Stimulated activated naive CD4-positive, alpha-beta T cell (primary cell): Measurements from ENCODE around the gene ERN1.

Source experiments
- DNase-seq, 6 experiments: peaks; one replicate each; lab custom pipeline; 2025; lab: John Stamatoyannopoulos, UW

The ERN1 gene

GRCh38 chr17:64109400-64109799 lies 20.5 kb downstream of the ERN1 start:
- no peak for DNase-seq

- no peak for DNase-seq
Measured at GRCh38 chr17:64107500-64108236, 22.3 kb downstream of the ERN1 start.

- no peak for DNase-seq
Measured at GRCh38 chr17:64106918-64107317, 23.0 kb downstream of the ERN1 start.

GRCh38 chr17:64103391-64104364 lies 26.3 kb downstream of the ERN1 start:
- no peak for DNase-seq

GRCh38 chr17:64102627-64103390 lies 27.1 kb downstream of the ERN1 start:
- DNase-seq = no peak

GRCh38 chr17:64099543-64099942 lies 30.4 kb downstream of the ERN1 start:
- no peak for DNase-seq

GRCh38 chr17:64097196-64097936 lies 32.6 kb downstream of the ERN1 start:
- DNase-seq = no peak

- DNase-seq = no peak
Measured at GRCh38 chr17:64096037-64096436, 33.9 kb downstream of the ERN1 start.

GRCh38 chr17:64095144-64095882 lies 34.6 kb downstream of the ERN1 start:
- DNase-seq = no peak

GRCh38 chr17:64094412-64094811 lies 35.5 kb downstream of the ERN1 start:
- no peak for DNase-seq

GRCh38 chr17:64092952-64093451 lies 36.9 kb downstream of the ERN1 start:
- DNase-seq = no peak

- DNase-seq = no peak
Measured at GRCh38 chr17:64092113-64092512, 37.8 kb downstream of the ERN1 start.

- no peak for DNase-seq
Measured at GRCh38 chr17:64091571-64091970, 38.4 kb downstream of the ERN1 start.

- DNase-seq = no peak
Measured at GRCh38 chr17:64091116-64091515, 38.8 kb downstream of the ERN1 start.

GRCh38 chr17:64090144-64090543 lies 39.8 kb downstream of the ERN1 start:
- no peak for DNase-seq

- DNase-seq = no peak
Measured at GRCh38 chr17:64087252-64088005, 42.5 kb downstream of the ERN1 start.

- DNase-seq = no peak
Measured at GRCh38 chr17:64085650-64086005, 44.3 kb downstream of the ERN1 start.

GRCh38 chr17:64084940-64085649 lies 44.8 kb downstream of the ERN1 start:
- DNase-seq = no peak
